Neural progenitor cell (in vitro differentiated cells): ENCODE data around the gene ZP4. TPM values are rescaled to one million over a fixed set of nuclear protein-coding genes. Genes with fewer than 3 reads are reported as not detected.

Experiments
- DNase-seq: peaks from one replicate; pipeline ENCODE4 v3.0.0-alpha.2; 2016; ENCODE audit warnings: low spot score
- H2AFZ ChIP-seq: fragments of 200-600 bp; sonication (generic); replicated peaks from 2 replicates; pipeline ENCODE4 v1.6.1; 2016; ENCODE audit warnings: antibody characterized with exemption
- H3F3A ChIP-seq: fragments of 200-600 bp; sonication (generic); 2 replicates; pipeline ENCODE4 v1.6.1; 2016; ENCODE audit warnings: antibody characterized with exemption, low read depth
- H3K27ac ChIP-seq: fragments of 200-600 bp; sonication (generic); 2 replicates; pipeline ENCODE4 v1.5.1; 2016; ENCODE audit warnings: mild to moderate bottlenecking
- H3K27me3 ChIP-seq: fragments of 200-600 bp; sonication (generic); 2 replicates; pipeline ENCODE4 v1.6.1; 2016; ENCODE audit warnings: mild to moderate bottlenecking, moderate library complexity
- H3K36me3 ChIP-seq: fragments of 200-600 bp; sonication (generic); 2 replicates; pipeline ENCODE4 v1.5.1; 2016
- H3K4me1 ChIP-seq: fragments of 200-600 bp; sonication (generic); 2 replicates; pipeline ENCODE4 v1.6.1; 2016; ENCODE audit warnings: mixed run types
- H3K4me2 ChIP-seq: fragments of 200-600 bp; sonication (generic); 2 replicates; pipeline ENCODE4 v1.6.1; 2016
- H3K4me3 ChIP-seq: fragments of 200-600 bp; sonication (generic); 2 replicates; pipeline ENCODE4 v1.5.1; 2016
- H3K79me2 ChIP-seq: fragments of 200-600 bp; sonication (generic); 2 replicates; pipeline ENCODE4 v1.6.1; 2016; ENCODE audit warnings: low read depth
- H3K9ac ChIP-seq: fragments of 200-600 bp; sonication (generic); 2 replicates; pipeline ENCODE4 v1.6.1; 2016
- H3K9me3 ChIP-seq: fragments of 200-600 bp; sonication (generic); 2 replicates; pipeline ENCODE4 v1.5.1; 2016; ENCODE audit warnings: low read depth
- H4K20me1 ChIP-seq: fragments of 200-600 bp; sonication (generic); 2 replicates; pipeline ENCODE4 v1.6.1; 2016; ENCODE audit warnings: low read depth
- H3K27ac Mint-ChIP-seq: 3 replicates; pipeline ENCODE4 v1.8.0; 2021; ENCODE audit warnings: mixed read lengths
- H3K27me3 Mint-ChIP-seq: 2 replicates; pipeline ENCODE4 v1.8.0; 2022; ENCODE audit warnings: low read depth, mild to moderate bottlenecking, inconsistent platforms, moderate library complexity, mixed read lengths; ENCODE audit not compliant: insufficient read depth
- H3K36me3 Mint-ChIP-seq: 3 replicates; pipeline ENCODE4 v1.8.0; 2021; ENCODE audit warnings: mixed read lengths
- H3K4me1 Mint-ChIP-seq: 3 replicates; pipeline ENCODE4 v1.8.0; 2021; ENCODE audit warnings: mixed read lengths
- H3K4me3 Mint-ChIP-seq: 3 replicates; pipeline ENCODE4 v1.8.0; 2021; ENCODE audit warnings: mild to moderate bottlenecking, moderate library complexity, mixed read lengths
- H3K9me3 Mint-ChIP-seq: 3 replicates; pipeline ENCODE4 v1.8.0; 2020; ENCODE audit warnings: mixed read lengths
- CTCF ChIP-seq: fragments of 200-600 bp; sonication (generic); IDR thresholded peaks from 2 replicates; pipeline ENCODE4 v1.5.1; 2017; ENCODE audit warnings: antibody characterized with exemption, mild to moderate bottlenecking
- EZH2 ChIP-seq: fragments of 200-600 bp; sonication (generic); IDR thresholded peaks from 2 replicates; pipeline ENCODE4 v1.6.1; 2017; ENCODE audit warnings: antibody characterized with exemption, mild to moderate bottlenecking, moderate library complexity
- EZH2phosphoT487 ChIP-seq: fragments of 200-600 bp; sonication (generic); IDR thresholded peaks from 2 replicates; pipeline ENCODE4 v1.6.1; 2017; ENCODE audit warnings: antibody characterized with exemption
- total RNA-seq: library from RNA; depleted of rRNA; stranded (reverse); fragments of >200 nt; gene quantifications from 2 replicates; pipeline ENCODE4 v1.2.3, GENCODE V29; 2015; ENCODE audit warnings: low replicate concordance

The ZP4 gene
- total RNA-seq, 1 donor from 2014 or later, result not detected

- H3K4me3 Mint-ChIP-seq, result no peak overlapping the region
- no peak overlapping the region for H3K4me3 ChIP-seq
- no peaks in the 10 kb centered on the region for H3F3A ChIP-seq
- TF ChIP-seq EZH2 (no peak), CTCF (no peak), EZH2phosphoT487 (no peak)
- H3K27me3 Mint-ChIP-seq, result peaks cover 3% of the 10 kb centered on the region
- H3K36me3 Mint-ChIP-seq, result no peaks in the 10 kb centered on the region
- H3K4me1 ChIP-seq, result no peaks in the 10 kb centered on the region
- no peak overlapping the region for H3K4me2 ChIP-seq
- H3K9me3 ChIP-seq, result no peaks in the 10 kb centered on the region
- no peak for DNase-seq
- H3K79me2 ChIP-seq, result no peaks in the 10 kb centered on the region
- no peaks in the 10 kb centered on the region for H4K20me1 ChIP-seq
- H3K27ac ChIP-seq, result no peak overlapping the region
- no peaks in the 10 kb centered on the region for H3K36me3 ChIP-seq
- no peak overlapping the region for H3K9ac ChIP-seq
- H2AFZ ChIP-seq, result no peak overlapping the region
- no peak overlapping the region for H3K27ac Mint-ChIP-seq
- H3K4me1 Mint-ChIP-seq, result peaks cover 3% of the 10 kb centered on the region
- no peaks in the 10 kb centered on the region for H3K27me3 ChIP-seq
- no peaks in the 10 kb centered on the region for H3K9me3 Mint-ChIP-seq
These were observed 42.1 kb upstream of the ZP4 start for GRCh38 chr1:237932816-237933215.

- Histone ChIP-seq H3K27ac (no peak overlapping the region), H3K9me3 (no peaks in the 10 kb centered on the region)
- no peak overlapping the region for H3K4me3 Mint-ChIP-seq
These were observed 40.9 kb upstream of the ZP4 start for GRCh38 chr1:237931581-237931980.

DNA sequence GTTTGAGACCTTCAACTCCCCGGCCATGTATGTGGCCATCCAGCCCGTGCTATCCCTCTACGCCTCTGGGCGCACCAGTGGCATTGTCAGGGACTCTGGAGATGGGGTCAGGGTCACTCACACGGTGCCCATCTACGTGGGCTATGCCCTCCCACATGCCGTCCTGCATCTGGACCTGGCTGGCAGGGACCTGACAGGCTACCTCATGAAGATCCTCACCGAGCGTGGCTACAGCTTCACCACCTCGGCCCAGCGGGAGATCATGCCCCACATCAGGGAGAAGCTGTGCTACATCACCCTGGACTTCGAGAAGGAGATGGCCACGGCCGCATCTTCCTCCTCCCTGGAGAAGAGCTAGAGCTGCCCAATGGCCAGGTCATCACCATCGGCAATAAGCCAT is 36.5 kb upstream of the ZP4 start:
- DNase-seq, result no peak
- Histone ChIP-seq H2AFZ (no peak overlapping the region), H3K27ac (no peak overlapping the region), H3K79me2 (no peaks in the 10 kb centered on the region), H3K4me2 (no peak overlapping the region), H3K9ac (no peak overlapping the region), H3K4me1 (no peaks in the 10 kb centered on the region), H3K27me3 (no peaks in the 10 kb centered on the region), H4K20me1 (no peaks in the 10 kb centered on the region), H3K36me3 (no peaks in the 10 kb centered on the region), H3K9me3 (no peaks in the 10 kb centered on the region), H3F3A (no peaks in the 10 kb centered on the region), H3K4me3 (no peak overlapping the region)
- no peaks in the 10 kb centered on the region for H3K36me3 Mint-ChIP-seq
- H3K27me3 Mint-ChIP-seq, result peaks cover 3% of the 10 kb centered on the region
- no peaks in the 10 kb centered on the region for H3K9me3 Mint-ChIP-seq
- H3K4me1 Mint-ChIP-seq, result no peaks in the 10 kb centered on the region
- TF ChIP-seq EZH2 (no peak), CTCF (no peak), EZH2phosphoT487 (no peak)
- H3K4me3 Mint-ChIP-seq, result no peak overlapping the region
- H3K27ac Mint-ChIP-seq, result no peak overlapping the region

More at GRCh38 chr1:237931581-237931980, 40.9 kb upstream of the ZP4 start:
- H3K4me1 Mint-ChIP-seq, result peaks cover 3% of the 10 kb centered on the region
- no peaks in the 10 kb centered on the region for H4K20me1 ChIP-seq
- no peak overlapping the region for H3K27ac Mint-ChIP-seq
- no peak overlapping the region for H2AFZ ChIP-seq
- H3K4me2 ChIP-seq, result no peak overlapping the region
- no peaks in the 10 kb centered on the region for H3K36me3 Mint-ChIP-seq
- H3K79me2 ChIP-seq, result no peaks in the 10 kb centered on the region
- peaks cover 3% of the 10 kb centered on the region for H3K27me3 Mint-ChIP-seq
- no peaks in the 10 kb centered on the region for H3K4me1 ChIP-seq
- no peak overlapping the region for H3K9ac ChIP-seq
- no peak for DNase-seq
- H3K4me3 ChIP-seq, result no peak overlapping the region
- H3K36me3 ChIP-seq, result no peaks in the 10 kb centered on the region
- H3K9me3 Mint-ChIP-seq, result no peaks in the 10 kb centered on the region
- H3K27me3 ChIP-seq, result no peaks in the 10 kb centered on the region
- no peaks in the 10 kb centered on the region for H3F3A ChIP-seq
- no peak for TF ChIP-seq CTCF
- no peak for TF ChIP-seq EZH2
- TF ChIP-seq EZH2phosphoT487, result no peak
